Epithelial cell of proximal tubule (primary cell): Measurements from ENCODE around the gene ULBP1. TPM values are rescaled to one million over a fixed set of nuclear protein-coding genes. Genes with fewer than 3 reads are reported as not detected.
"Not testable (repeated sequence)": the region's sequence is repeated elsewhere in the genome, so short reads cannot be mapped to it uniquely, and the experiment has no call there.

Source experiments
- DNase-seq: peaks from one replicate; pipeline ENCODE4 v3.0.0-alpha.2; 2011; ENCODE audit warnings: low read depth
- H3K4me3 ChIP-seq: 2 replicates; pipeline ENCODE4 v1.5.1; 2011; ENCODE audit warnings: low read depth, mild to moderate bottlenecking, low read length
- total RNA-seq: library from RNA; depleted of rRNA; stranded (reverse); fragments of >200 nt; gene quantifications from 2 replicates; pipeline ENCODE4 v1.2.3, GENCODE V29; 2015
- TF ChIP-seq, protein P1 (sequence below): conservative IDR thresholded peaks from 2 replicates; pipeline ENCODE4 v1.5.1; 2012; ENCODE audit warnings: low read depth, mild to moderate bottlenecking, low read length

Gene ULBP1
- total RNA-seq, 1 donor from 2014 or later = 0.23 TPM

DNA sequence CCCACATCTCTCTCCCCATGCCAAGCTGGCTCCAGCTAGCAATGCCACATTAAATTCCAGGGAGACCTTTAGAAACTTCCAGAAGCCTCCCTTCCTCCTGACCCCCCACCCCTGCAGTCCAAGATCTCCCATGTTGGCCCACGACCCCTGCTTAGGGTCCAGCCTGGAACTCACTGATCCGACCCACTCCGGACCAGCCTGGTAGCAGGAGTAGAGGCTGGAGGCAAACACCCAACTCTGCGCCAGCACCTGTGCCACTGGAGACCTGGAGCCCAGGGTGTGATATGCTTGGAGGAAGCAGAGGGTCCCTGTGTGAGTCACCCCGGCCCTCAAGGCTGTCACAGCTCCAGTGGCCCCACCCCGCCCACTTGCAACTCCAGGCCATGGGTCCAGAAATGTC is 3.3 kb upstream of the ULBP1 start:
- no peak for DNase-seq
- no peak overlapping the region for H3K4me3 ChIP-seq
- TF ChIP-seq, protein P1, sequence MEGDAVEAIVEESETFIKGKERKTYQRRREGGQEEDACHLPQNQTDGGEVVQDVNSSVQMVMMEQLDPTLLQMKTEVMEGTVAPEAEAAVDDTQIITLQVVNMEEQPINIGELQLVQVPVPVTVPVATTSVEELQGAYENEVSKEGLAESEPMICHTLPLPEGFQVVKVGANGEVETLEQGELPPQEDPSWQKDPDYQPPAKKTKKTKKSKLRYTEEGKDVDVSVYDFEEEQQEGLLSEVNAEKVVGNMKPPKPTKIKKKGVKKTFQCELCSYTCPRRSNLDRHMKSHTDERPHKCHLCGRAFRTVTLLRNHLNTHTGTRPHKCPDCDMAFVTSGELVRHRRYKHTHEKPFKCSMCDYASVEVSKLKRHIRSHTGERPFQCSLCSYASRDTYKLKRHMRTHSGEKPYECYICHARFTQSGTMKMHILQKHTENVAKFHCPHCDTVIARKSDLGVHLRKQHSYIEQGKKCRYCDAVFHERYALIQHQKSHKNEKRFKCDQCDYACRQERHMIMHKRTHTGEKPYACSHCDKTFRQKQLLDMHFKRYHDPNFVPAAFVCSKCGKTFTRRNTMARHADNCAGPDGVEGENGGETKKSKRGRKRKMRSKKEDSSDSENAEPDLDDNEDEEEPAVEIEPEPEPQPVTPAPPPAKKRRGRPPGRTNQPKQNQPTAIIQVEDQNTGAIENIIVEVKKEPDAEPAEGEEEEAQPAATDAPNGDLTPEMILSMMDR = no peak

DNA sequence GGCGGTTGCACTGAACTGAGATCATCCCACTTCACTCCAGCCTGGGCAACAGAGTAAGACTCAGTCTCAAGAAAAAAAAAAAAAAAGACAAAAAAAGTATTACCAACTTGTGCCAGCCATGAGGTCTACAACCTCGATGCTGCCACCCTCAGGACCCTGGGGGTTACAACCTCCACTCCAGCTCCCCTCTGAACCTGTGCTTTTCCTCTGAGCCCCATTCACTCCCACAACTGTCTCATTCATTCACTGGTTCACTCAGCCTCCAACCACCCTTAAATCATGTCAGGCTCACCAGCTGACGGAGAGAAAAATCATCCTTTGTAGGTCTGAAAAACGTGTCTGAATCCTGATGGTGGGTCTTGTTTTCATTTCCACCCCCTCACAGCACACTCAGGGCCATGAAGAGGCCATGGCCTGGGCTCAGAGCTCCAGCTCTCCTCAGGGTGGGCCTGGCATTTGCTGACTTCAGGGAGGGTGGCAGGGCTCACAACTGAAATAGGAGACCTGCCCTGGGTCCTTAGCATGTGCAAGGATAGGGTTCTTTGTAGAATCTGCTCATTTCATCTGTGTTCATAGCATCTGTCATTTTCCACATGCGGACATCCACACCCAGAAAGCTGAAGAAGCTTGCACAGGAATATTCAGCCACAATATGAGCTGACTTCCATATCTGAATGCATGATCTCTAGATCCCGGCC is 1.9 kb upstream of the ULBP1 start:
- TF ChIP-seq, protein P1 = peak; percentile 40
- DNase-seq = no peak
- no peak overlapping the region for H3K4me3 ChIP-seq

DNA sequence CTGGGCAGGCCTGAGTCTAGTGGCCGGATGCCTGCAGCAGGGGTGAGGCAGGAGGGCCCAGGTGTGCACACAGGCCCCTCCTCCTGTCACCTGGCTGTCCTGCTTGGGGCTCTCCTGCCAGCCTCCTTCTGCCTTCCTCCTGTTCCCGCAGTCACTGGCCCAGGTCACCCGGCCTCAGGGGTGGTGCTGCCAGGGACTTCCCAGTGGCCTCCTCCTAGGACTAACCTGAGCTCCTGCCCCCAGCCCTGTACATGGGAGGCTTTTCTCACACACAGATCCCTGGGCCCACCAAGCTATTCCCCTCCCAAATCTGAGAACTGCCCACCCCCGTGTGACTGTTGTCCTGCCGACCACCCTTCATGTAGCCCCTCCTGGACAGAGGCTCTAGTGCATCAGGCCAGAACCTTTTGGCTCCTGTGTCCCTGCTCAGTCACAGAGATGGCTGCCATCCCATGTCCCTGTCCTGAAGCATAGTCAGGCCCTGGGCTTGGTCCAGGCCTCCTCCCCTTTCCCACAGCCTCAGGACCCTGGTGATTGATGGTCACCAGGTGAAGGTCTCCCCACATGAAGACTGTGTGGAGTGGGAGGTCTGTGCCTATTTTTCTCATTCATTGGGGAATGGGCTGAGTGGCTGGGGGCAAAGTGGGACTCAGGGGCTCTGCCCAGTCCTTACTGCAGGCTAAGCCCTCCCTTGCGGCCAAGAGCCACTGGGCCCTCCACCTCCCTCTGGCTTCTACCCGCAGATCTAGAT is 1.1 kb upstream of the ULBP1 start:
- TF ChIP-seq, protein P1 = no peak
- H3K4me3 ChIP-seq = no peak overlapping the region
- DNase-seq = no peak

DNA sequence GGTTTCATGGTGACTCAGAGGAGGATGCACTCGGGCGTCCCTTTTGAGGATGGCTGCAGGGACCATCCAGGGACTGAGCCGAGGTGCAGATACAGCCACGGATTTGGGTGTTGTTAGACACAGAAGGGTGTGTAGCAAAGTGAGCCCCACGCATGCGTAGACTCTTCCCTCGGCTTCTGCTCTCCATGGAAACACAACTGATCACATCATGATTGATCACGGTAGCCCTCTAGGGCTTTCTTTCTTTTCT is 606 bp upstream of the ULBP1 start:
- peak overlapping the region; percentile 39 for H3K4me3 ChIP-seq
- TF ChIP-seq, protein P1 = no peak
- DNase-seq = no peak

DNA sequence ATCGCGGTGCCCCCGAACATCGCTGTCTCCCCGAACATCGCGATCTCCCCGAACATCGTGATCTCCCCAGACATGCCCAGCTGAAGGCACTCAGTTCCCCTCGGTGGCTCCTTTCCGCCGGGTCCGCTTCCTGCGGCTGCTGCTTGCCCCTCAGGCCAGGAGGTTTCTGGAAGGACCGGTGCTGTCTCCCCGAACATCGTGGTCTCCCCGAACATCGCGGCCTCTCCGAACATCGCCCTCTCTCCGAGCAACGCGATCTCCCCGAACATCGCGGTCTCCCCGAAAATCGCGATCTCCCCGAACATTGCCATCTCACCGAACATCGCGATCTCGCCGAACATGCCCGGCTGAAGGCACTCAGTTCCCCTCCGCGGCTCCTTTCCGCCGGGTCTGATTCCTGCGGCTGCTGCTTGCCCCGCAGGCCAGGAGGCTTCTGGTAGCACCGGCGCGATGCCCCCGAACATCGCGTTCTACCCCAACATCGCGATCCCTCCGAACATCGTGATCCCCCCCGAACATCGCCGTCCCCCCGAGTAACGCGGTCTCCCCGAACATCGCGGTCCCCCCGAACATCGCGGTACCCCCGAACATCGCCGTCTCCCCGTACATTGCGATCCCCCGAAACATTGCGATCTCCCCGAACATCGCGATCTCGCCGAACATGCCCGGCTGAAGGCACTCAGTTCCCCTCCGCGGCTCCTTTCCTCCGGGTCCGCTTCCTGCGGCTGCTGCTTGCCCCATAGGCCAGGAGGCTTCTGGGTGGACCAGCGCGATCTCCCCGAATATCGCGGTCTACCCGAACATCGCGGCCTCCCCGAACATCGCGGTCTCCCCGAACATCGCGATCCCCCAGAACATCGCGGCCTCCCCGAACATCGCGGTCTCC is 808 bp downstream of the ULBP1 start:
- no peak for DNase-seq
- H3K4me3 ChIP-seq = peak overlapping the region; percentile 39
- TF ChIP-seq, protein P1 = no peak

DNA sequence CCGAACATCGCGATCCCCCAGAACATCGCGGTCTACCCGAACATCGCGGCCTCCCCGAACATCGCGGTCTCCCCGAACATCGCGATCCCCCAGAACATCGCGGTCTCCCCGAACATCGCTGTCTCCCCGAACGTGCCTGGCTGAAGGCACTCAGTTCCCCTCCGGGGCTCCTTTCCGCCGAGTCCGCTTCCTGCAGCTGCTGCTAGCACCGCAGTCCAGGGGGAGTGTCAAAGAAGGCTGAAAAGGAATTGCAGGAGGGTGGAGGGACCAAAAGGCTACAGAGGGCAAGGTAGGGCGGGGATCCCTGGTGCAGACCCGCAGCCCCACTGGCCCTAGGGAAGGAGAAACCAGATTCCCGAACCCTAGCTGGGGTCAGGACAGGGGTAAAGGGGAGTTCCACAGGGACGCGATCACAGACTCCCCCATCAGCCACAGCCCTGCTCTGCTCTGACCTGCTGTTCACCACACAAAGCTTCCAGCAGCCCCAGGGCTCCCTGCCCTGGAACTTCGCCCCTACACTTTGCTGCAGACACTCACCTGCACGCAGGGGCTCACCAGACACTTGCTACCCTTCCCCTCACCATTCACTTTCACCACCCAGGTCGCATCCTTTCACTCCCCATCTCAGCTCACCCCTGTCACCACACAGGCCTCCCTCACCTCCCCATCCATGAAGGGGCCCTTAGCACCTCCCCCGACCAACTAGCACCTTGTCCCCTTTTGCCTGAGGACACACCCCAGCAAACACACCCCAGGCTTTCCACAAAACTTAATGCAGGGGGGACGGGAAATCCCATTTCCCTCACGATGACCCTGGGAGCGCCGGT is 1.7 kb downstream of the ULBP1 start:
- H3K4me3 ChIP-seq = peak overlapping the region; percentile 39
- TF ChIP-seq, protein P1 = no peak
- no peak for DNase-seq

DNA sequence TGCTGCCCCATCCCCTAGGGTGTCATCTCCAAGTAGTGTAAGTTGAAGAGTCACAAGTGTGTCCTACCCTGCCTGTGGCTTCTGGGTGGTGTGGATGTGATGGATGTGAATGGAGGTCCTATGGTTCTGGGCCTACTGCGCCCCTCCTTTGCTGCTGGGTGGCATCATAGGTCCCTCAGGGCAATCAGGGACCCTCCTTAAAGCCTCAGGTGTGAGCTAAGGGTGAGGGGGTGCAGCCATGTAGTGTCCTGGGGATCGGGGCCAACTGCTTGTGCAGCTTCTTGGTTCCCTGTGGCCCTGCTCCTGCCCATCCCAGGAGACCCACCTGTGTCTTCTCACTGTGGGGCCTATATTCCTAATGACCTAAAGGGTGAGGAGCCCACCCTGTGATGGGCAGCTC is 2.6 kb downstream of the ULBP1 start:
- not testable (repeated sequence) for H3K4me3 ChIP-seq

More for the DNA sequence above, 2.6 kb downstream of the ULBP1 start:
- DNase-seq = not testable (repeated sequence)
